ENCODE data around the gene CNNM2. TPM values are rescaled to one million over a fixed set of nuclear protein-coding genes. Genes with fewer than 3 reads are reported as not detected.
A peak's percentile ranks its signal among the peaks of the same experiment; 100 is the strongest.

The CNNM2 gene
- polyA plus RNA-seq, 1 of the 3 experiments (the other 2 are of a cell fraction), result 4.0 TPM

DNA sequence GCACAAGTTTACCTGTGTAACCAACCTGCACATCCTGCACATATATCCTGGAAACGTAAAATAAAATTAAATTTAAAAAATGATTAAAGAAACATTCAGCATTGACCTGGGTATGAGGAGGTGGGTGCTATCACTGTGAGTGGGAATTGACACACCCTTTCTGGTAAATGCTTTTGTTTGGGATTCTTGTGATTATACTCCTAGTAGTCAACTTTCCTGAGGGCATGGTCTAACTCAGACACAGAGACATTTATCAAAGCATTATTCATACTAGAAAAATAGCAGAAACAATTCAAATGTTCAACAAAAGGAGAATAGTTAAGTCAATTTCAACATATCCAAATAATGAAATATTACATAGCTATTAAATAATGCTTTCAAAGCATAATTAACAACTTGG lies 44.2 kb downstream of the CNNM2 start:
- Histone ChIP-seq H3K36me3 (replicated peaks in 1 of 2; ENCODE audit: control insufficient read depth in 1 of 2, insufficient read depth in 2 of 2, low read length in 1 of 2) (no peaks in the 10 kb centered on the region), H3F3A (replicated peaks; ENCODE audit: insufficient read depth) (no peaks in the 10 kb centered on the region), H3K27me3 (ENCODE audit: insufficient read depth) (no peaks in the 10 kb centered on the region), H4K20me1 (ENCODE audit: insufficient read depth) (no peaks in the 10 kb centered on the region), H3K9ac (no peak overlapping the region), H3K9me2 (no peaks in the 10 kb centered on the region), H3K27ac (ENCODE audit: low read depth in 2 of 2, low read length in 1 of 2) (no peak overlapping the region; a peak in 2 of 4 replicates), H2AFZ (ENCODE audit: low read depth) (no peak overlapping the region), H3K9me3 (no peaks in the 10 kb centered on the region), H3K79me2 (ENCODE audit: insufficient read depth) (no peaks in the 10 kb centered on the region), H3K4me2 (no peak overlapping the region), H3K4me1 (ENCODE audit: control insufficient read depth in 1 of 2, insufficient read depth in 2 of 2, low read depth in 1 of 2, low read length in 1 of 2) (peaks cover 7 to 17% of the 10 kb centered on the region in 2 experiments; a peak in 2 of 4 replicates), H3K4me3 (ENCODE audit: low read depth in 2 of 2, low read length in 1 of 2) (no peak overlapping the region)
- CTCF ChIA-PET, result interaction anchor here (1.7 to 4.0 kb wide), 2 partner anchors 10 to 45 kb away, joined by 4 to 15 read pairs; partner anchors contain the start of gene CNNM2
- no peak for DNase-seq
- POLR2A ChIA-PET, result no interaction called here
- TF ChIP-seq, protein P1, sequence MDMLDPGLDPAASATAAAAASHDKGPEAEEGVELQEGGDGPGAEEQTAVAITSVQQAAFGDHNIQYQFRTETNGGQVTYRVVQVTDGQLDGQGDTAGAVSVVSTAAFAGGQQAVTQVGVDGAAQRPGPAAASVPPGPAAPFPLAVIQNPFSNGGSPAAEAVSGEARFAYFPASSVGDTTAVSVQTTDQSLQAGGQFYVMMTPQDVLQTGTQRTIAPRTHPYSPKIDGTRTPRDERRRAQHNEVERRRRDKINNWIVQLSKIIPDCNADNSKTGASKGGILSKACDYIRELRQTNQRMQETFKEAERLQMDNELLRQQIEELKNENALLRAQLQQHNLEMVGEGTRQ (IDR thresholded peaks at IDR 0.05; ENCODE audit: borderline replicate concordance, low read depth, low read length), result no peak
- no peak for TF ChIP-seq NFIC (IDR thresholded peaks at IDR 0.05; ENCODE audit: borderline replicate concordance)
- no peak for TF ChIP-seq SIN3A (IDR thresholded peaks at IDR 0.05; ENCODE audit: borderline replicate concordance, low read depth, low read length)
- 76% methylated on average over 1 of the region's 1 CpG for WGBS (ENCODE audit: low lambda C conversion rate)

DNA sequence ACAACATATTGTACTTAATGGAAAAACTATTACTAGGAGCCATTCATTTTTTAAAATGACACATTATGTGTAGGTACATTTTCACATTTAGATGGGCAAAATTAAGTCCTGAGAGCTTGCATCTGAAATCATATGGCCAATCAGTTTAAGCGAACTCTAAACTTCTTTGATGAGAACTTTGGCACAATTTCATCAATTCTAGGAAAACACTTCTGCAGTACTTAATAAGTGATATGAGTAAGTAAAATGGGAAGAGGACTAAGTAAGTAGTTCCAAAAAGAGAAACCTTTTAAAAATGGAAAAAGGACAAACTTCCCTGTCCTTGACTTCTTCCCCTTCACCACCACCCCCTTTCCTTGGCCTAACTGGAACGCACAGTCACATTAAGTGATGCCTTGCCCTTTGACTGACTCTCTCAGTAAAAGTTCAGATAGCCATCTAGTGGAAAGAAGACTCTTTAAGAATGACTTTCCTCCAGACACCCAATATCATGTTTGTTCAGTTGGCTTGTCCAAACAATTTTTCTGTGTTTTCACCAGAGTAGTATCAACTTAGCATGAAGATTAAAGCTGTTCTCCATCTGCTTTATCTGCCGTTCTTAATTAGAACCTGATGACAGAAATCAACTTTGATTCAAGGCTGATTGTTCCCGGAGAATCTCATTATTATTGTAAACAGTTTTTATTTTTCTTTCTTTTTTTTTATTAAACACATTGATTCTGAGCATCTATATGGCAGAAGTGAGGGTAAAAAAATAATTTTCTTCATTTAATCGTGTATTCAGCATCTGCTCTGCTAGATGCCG lies 45.1 kb downstream of the CNNM2 start:
- ChIA-PET POLR2A (no interaction called here), CTCF (interaction anchor here (1.7 to 4.0 kb wide), 2 partner anchors 11 to 46 kb away, joined by 4 to 15 read pairs; partner anchors contain the start of gene CNNM2)
- no peaks in the 10 kb centered on the region for H3K27me3 ChIP-seq (ENCODE audit: insufficient read depth)
- no peaks in the 10 kb centered on the region for H3F3A ChIP-seq (replicated peaks; ENCODE audit: insufficient read depth)
- H3K36me3 ChIP-seq (replicated peaks in 1 of 2; ENCODE audit: control insufficient read depth in 1 of 2, insufficient read depth in 2 of 2, low read length in 1 of 2), result no peaks in the 10 kb centered on the region
- DNase-seq, result peak; percentile 55
- H3K4me2 ChIP-seq, result no peak overlapping the region; the same call in 1 of the 2 replicates
- H3K4me1 ChIP-seq (ENCODE audit: control insufficient read depth in 1 of 2, insufficient read depth in 2 of 2, low read depth in 1 of 2, low read length in 1 of 2), result peaks cover 7 to 17% of the 10 kb centered on the region in 2 experiments; a peak in 2 of 4 replicates
- H3K9ac ChIP-seq, result no peak overlapping the region
- H3K9me3 ChIP-seq, result no peaks in the 10 kb centered on the region
- H2AFZ ChIP-seq (ENCODE audit: low read depth), result no peak overlapping the region
- no peak overlapping the region for H3K4me3 ChIP-seq (ENCODE audit: low read depth in 2 of 2, low read length in 1 of 2)
- 38% methylated on average over 6 of the region's 6 CpGs for WGBS (ENCODE audit: low lambda C conversion rate)
- no peaks in the 10 kb centered on the region for H4K20me1 ChIP-seq (ENCODE audit: insufficient read depth)
- no peaks in the 10 kb centered on the region for H3K79me2 ChIP-seq (ENCODE audit: insufficient read depth)
- H3K27ac ChIP-seq (ENCODE audit: low read depth in 2 of 2, low read length in 1 of 2), result peak overlapping the region in 1 of 2 experiments; percentile 83; a peak in 3 of 4 replicates
- no peaks in the 10 kb centered on the region for H3K9me2 ChIP-seq
- TF ChIP-seq TCF12 (IDR thresholded peaks at IDR 0.05) (peak; percentile 78), YY1 (IDR thresholded peaks at IDR 0.05; ENCODE audit: low read depth) (no peak), MXI1 (IDR thresholded peaks at IDR 0.05; ENCODE audit: low read depth, low read length) (no peak), RAD21 (IDR thresholded peaks at IDR 0.05; ENCODE audit: low read length) (peak; percentile 30; the same call in 1 of the 2 replicates), TEAD4 (IDR thresholded peaks at IDR 0.05; ENCODE audit: borderline replicate concordance, insufficient read depth) (peak; percentile 46; the same call in 1 of the 2 replicates), POLR2AphosphoS5 (IDR thresholded peaks at IDR 0.05; ENCODE audit: low read depth, low read length) (no peak), GATA2 (CRISPR knock-in tag; IDR thresholded peaks at IDR 0.05) (peak; percentile 66), FOXJ3 (CRISPR knock-in tag; IDR thresholded peaks at IDR 0.05) (peak; percentile 62; the same call in 1 of the 2 replicates), JUND (IDR thresholded peaks at IDR 0.05) (no peak), NFIC (IDR thresholded peaks at IDR 0.05; ENCODE audit: borderline replicate concordance) (no peak), EP300 (IDR thresholded peaks at IDR 0.05; ENCODE audit: borderline replicate concordance in 1 of 2, low read depth in 1 of 2, low read length in 1 of 2) (peak in 1 of 2 experiments; percentile 74; a peak in 2 of 4 replicates), SMC3 (IDR thresholded peaks at IDR 0.05; ENCODE audit: low read depth, low read length) (no peak), CHD2 (IDR thresholded peaks at IDR 0.05; ENCODE audit: low read length, partially characterized antibody) (no peak), MEF2A (IDR thresholded peaks at IDR 0.05; ENCODE audit: borderline replicate concordance, low read depth) (no peak), EZH2phosphoT487 (IDR thresholded peaks at IDR 0.05; ENCODE audit: borderline replicate concordance, low read depth) (no peak)
- TF ChIP-seq, protein P2, sequence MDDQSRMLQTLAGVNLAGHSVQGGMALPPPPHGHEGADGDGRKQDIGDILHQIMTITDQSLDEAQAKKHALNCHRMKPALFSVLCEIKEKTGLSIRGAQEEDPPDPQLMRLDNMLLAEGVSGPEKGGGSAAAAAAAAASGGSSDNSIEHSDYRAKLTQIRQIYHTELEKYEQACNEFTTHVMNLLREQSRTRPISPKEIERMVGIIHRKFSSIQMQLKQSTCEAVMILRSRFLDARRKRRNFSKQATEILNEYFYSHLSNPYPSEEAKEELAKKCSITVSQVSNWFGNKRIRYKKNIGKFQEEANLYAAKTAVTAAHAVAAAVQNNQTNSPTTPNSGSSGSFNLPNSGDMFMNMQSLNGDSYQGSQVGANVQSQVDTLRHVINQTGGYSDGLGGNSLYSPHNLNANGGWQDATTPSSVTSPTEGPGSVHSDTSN (IDR thresholded peaks at IDR 0.05), result no peak
- TF ChIP-seq, protein P3, sequence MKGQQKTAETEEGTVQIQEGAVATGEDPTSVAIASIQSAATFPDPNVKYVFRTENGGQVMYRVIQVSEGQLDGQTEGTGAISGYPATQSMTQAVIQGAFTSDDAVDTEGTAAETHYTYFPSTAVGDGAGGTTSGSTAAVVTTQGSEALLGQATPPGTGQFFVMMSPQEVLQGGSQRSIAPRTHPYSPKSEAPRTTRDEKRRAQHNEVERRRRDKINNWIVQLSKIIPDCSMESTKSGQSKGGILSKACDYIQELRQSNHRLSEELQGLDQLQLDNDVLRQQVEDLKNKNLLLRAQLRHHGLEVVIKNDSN (IDR thresholded peaks at IDR 0.05; ENCODE audit: borderline replicate concordance, low read depth), result no peak
- TF ChIP-seq, protein P4, sequence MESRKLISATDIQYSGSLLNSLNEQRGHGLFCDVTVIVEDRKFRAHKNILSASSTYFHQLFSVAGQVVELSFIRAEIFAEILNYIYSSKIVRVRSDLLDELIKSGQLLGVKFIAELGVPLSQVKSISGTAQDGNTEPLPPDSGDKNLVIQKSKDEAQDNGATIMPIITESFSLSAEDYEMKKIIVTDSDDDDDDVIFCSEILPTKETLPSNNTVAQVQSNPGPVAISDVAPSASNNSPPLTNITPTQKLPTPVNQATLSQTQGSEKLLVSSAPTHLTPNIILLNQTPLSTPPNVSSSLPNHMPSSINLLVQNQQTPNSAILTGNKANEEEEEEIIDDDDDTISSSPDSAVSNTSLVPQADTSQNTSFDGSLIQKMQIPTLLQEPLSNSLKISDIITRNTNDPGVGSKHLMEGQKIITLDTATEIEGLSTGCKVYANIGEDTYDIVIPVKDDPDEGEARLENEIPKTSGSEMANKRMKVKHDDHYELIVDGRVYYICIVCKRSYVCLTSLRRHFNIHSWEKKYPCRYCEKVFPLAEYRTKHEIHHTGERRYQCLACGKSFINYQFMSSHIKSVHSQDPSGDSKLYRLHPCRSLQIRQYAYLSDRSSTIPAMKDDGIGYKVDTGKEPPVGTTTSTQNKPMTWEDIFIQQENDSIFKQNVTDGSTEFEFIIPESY (IDR thresholded peaks at IDR 0.05; ENCODE audit: borderline replicate concordance, low read depth), result no peak
- TF ChIP-seq, protein P5, sequence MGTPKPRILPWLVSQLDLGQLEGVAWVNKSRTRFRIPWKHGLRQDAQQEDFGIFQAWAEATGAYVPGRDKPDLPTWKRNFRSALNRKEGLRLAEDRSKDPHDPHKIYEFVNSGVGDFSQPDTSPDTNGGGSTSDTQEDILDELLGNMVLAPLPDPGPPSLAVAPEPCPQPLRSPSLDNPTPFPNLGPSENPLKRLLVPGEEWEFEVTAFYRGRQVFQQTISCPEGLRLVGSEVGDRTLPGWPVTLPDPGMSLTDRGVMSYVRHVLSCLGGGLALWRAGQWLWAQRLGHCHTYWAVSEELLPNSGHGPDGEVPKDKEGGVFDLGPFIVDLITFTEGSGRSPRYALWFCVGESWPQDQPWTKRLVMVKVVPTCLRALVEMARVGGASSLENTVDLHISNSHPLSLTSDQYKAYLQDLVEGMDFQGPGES (IDR thresholded peaks at IDR 0.05; ENCODE audit: low read depth, low read length), result no peak

Data from SK-N-SH (cell line).